Smooth muscle cell (in vitro differentiated cells): Measurements from ENCODE around the gene NUP37. TPM values are rescaled to one million over a fixed set of nuclear protein-coding genes. Genes with fewer than 3 reads are reported as not detected.

Source experiments
- DNase-seq: peaks from one replicate; lab custom pipeline; 2025; ENCODE audit not compliant: unreplicated experiment; lab: John Stamatoyannopoulos, UW
- H2AFZ ChIP-seq: fragments of 200-600 bp; sonication (generic); 2 replicates; pipeline ENCODE4 v1.6.0; 2016; ENCODE audit warnings: antibody characterized with exemption, low read depth, mild to moderate bottlenecking
- H3F3A ChIP-seq: fragments of 200-600 bp; sonication (generic); 2 replicates; pipeline ENCODE4 v1.6.0; 2017; ENCODE audit warnings: antibody characterized with exemption, low read depth
- H3K27ac ChIP-seq: fragments of 200-600 bp; sonication (generic); 2 replicates; pipeline ENCODE4 v1.5.1; 2016; ENCODE audit warnings: low read depth, mild to moderate bottlenecking
- H3K27me3 ChIP-seq: fragments of 200-600 bp; sonication (generic); 2 replicates; pipeline ENCODE4 v1.6.1; 2016; ENCODE audit warnings: low read depth, mild to moderate bottlenecking
- H3K36me3 ChIP-seq: fragments of 200-600 bp; sonication (generic); 2 replicates; pipeline ENCODE4 v1.5.1; 2016; ENCODE audit warnings: low read depth
- H3K4me1 ChIP-seq: fragments of 200-600 bp; sonication (generic); 2 replicates; pipeline ENCODE4 v1.5.1; 2016; ENCODE audit warnings: low read depth
- H3K4me2 ChIP-seq: fragments of 200-600 bp; sonication (generic); 2 replicates; pipeline ENCODE4 v1.6.0; 2016; ENCODE audit warnings: mild to moderate bottlenecking
- H3K4me3 ChIP-seq: fragments of 200-600 bp; sonication (generic); 2 replicates; pipeline ENCODE4 v1.5.1; 2016; ENCODE audit warnings: mild to moderate bottlenecking
- H3K79me2 ChIP-seq: fragments of 200-600 bp; sonication (generic); 2 replicates; pipeline ENCODE4 v1.6.0; 2016; ENCODE audit warnings: low read depth, mild to moderate bottlenecking
- H3K9ac ChIP-seq: fragments of 200-600 bp; sonication (generic); 2 replicates; pipeline ENCODE4 v1.6.0; 2016; ENCODE audit warnings: low read depth
- H3K9me3 ChIP-seq: fragments of 200-600 bp; sonication (generic); replicated peaks from 2 replicates; pipeline ENCODE4 v1.5.1; 2016; ENCODE audit warnings: low read depth
- H4K20me1 ChIP-seq: fragments of 200-600 bp; sonication (generic); 2 replicates; pipeline ENCODE4 v1.6.0; 2016; ENCODE audit warnings: low read depth
- WGBS: methylation state at CpG from one replicate; pipeline ENCODE4 v1.1.7; 2016; ENCODE audit warnings: low lambda C conversion rate; 5-methylcytosine and 5-hydroxymethylcytosine counted together
- polyA plus RNA-seq: library from polyadenylated mRNA; unstranded; fragments of >200 nt; fragmentation: Nextera tagmentation; extraction: Ambion mirVana; gene quantifications from 2 replicates; pipeline ENCODE4 v1.2.1, GENCODE V29; 2016
- total RNA-seq: library from RNA; depleted of rRNA; stranded (reverse); fragments of >200 nt; gene quantifications from 2 replicates; pipeline ENCODE4 v1.2.3, GENCODE V29; 2014
- TF ChIP-seq, protein P1 (sequence below): fragments of 200-600 bp; sonication (generic); IDR thresholded peaks from 2 replicates; pipeline ENCODE4 v1.5.1; 2017; ENCODE audit warnings: borderline replicate concordance, mild to moderate bottlenecking, antibody characterized with exemption; ENCODE audit not compliant: insufficient read depth, poor library complexity, severe bottlenecking

NUP37 gene
- total and polyA plus RNA-seq, 2 experiments from 2014 or later = 35.7 to 57.6 TPM

DNA sequence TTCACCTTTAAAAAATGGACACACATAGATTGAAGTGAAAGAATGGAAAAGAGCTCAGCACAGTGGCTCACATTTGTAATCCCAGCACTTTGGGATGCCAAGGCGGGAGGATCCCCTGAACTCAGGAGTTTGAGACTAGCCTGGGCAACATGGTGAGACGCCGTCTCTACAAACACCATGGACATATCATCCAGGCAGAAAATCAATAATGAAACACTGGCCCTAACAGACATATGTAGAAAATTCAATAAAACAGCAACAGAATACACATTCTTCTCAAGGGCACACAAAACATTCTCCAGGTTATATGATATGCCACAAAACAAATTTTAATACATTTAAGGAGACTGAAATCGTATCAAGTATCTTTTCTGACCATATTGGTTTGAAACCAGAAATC is 65.6 kb downstream of the NUP37 start:
- Histone ChIP-seq H3K4me3 (no peak overlapping the region), H3K27me3 (no peaks in the 10 kb centered on the region), H2AFZ (no peak overlapping the region), H3K9me3 (no peaks in the 10 kb centered on the region), H3K4me1 (no peaks in the 10 kb centered on the region), H4K20me1 (peaks cover 4% of the 10 kb centered on the region), H3K79me2 (peaks cover 3% of the 10 kb centered on the region), H3K36me3 (peaks cover 15% of the 10 kb centered on the region), H3K27ac (no peak overlapping the region), H3K4me2 (no peak overlapping the region), H3K9ac (no peak overlapping the region), H3F3A (no peaks in the 10 kb centered on the region)
- DNase-seq = no peak
- TF ChIP-seq, protein P1, sequence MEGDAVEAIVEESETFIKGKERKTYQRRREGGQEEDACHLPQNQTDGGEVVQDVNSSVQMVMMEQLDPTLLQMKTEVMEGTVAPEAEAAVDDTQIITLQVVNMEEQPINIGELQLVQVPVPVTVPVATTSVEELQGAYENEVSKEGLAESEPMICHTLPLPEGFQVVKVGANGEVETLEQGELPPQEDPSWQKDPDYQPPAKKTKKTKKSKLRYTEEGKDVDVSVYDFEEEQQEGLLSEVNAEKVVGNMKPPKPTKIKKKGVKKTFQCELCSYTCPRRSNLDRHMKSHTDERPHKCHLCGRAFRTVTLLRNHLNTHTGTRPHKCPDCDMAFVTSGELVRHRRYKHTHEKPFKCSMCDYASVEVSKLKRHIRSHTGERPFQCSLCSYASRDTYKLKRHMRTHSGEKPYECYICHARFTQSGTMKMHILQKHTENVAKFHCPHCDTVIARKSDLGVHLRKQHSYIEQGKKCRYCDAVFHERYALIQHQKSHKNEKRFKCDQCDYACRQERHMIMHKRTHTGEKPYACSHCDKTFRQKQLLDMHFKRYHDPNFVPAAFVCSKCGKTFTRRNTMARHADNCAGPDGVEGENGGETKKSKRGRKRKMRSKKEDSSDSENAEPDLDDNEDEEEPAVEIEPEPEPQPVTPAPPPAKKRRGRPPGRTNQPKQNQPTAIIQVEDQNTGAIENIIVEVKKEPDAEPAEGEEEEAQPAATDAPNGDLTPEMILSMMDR = no peak
- WGBS = 98% methylated on average over 4 of the region's 4 CpGs

DNA sequence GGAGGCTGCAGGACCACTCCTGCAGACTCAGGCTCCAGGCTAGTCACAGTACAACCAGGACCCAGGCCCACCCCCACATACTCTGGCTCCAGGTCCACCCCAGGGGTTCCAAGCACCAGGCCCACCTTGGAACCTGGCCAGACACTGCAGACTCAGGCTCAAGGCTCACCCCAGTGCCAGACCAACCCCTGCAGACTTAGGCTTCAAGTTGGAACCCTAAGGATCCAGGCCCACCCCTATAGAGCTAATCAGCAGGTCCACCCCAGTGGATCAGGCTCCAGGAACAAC is 66.9 kb downstream of the NUP37 start:
- Histone ChIP-seq H3K9ac (no peak overlapping the region), H3K4me2 (no peak overlapping the region), H4K20me1 (peaks cover 4% of the 10 kb centered on the region), H3K4me3 (no peak overlapping the region), H3K9me3 (no peaks in the 10 kb centered on the region), H2AFZ (no peak overlapping the region), H3K27me3 (no peaks in the 10 kb centered on the region), H3K4me1 (no peaks in the 10 kb centered on the region), H3K27ac (no peak overlapping the region), H3K79me2 (no peaks in the 10 kb centered on the region), H3K36me3 (peaks cover 15% of the 10 kb centered on the region), H3F3A (no peaks in the 10 kb centered on the region)
- no peak for DNase-seq
- TF ChIP-seq, protein P1 = no peak

DNA sequence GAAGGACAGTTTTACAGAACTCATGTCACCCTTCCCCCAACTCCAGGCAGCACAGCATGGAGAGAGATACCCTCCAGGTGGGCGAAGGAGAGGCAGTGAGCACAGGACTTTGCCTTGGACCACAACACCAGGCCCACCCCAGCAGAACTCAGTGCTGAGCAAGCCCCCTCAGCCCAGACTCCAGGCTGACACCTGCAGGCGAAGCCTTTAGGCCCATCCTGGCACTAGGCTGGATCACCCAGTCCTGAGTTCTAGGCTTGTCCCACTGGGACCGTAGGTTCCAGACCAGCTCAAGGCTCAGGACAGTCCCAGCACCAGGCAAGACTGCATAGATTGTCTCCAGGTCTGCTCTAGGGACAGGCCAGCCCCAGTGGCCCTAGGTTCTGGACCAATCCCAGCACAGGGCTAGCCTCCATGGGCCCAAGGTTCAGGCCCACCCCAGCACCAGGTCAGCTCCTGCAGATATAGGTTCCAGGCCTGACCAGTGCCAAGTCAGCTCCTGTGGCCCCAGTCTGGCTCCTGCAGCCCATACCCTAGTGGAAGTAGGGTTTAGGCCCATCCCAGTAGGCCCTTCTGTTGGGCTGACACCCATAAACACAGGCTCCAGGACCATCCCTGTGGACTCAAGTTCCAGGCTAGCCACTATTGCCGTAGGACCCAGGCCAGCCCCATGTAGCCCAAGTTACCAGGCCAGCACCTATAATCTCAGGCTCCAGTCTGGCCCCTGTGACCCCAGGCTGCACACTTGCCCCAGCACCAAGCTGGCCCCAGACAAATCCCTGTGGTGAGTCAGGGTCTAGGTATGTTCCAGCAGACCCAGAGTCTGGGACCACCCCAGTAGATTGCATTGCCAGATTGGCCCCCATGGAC is 67.5 kb downstream of the NUP37 start:
- Histone ChIP-seq H2AFZ (no peak overlapping the region), H3K27ac (no peak overlapping the region), H4K20me1 (peaks cover 4% of the 10 kb centered on the region), H3K36me3 (peaks cover 15% of the 10 kb centered on the region), H3K27me3 (no peaks in the 10 kb centered on the region), H3K4me3 (no peak overlapping the region), H3K79me2 (no peaks in the 10 kb centered on the region), H3K9me3 (no peaks in the 10 kb centered on the region), H3F3A (no peaks in the 10 kb centered on the region), H3K9ac (no peak overlapping the region), H3K4me1 (no peaks in the 10 kb centered on the region), H3K4me2 (no peak overlapping the region)
- TF ChIP-seq, protein P1 = no peak
- DNase-seq = no peak
- 91% methylated on average over 4 of the region's 4 CpGs for WGBS

DNA sequence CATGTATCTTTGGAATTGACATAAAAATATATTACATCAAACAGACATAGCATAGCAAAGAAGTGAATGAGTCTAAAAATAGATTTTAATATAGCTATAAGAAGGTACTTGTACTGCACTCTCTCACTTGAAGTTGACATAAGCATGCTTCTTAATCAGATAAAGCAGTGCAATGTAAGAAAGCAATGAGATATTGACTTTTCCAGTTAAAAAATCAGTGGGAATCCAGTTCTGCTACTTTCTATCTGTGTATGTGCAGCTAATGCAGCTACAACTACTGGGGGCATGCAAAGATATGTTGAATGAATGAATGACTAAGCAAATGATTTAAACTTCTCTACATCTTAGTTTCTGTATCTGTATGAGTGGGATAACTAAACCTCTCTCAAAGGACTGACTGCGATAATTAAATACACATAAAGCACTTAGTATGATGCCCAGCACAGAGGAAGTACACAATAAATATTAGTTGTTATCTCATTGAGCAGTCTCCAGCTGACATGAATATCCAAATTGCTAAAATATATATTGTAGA is 68.4 kb downstream of the NUP37 start:
- no peaks in the 10 kb centered on the region for H3K9me3 ChIP-seq
- no peaks in the 10 kb centered on the region for H3K27me3 ChIP-seq
- no peaks in the 10 kb centered on the region for H3F3A ChIP-seq
- no peak overlapping the region for H3K4me2 ChIP-seq
- 97% methylated on average over 1 of the region's 1 CpG for WGBS
- H3K36me3 ChIP-seq = peaks cover 10% of the 10 kb centered on the region
- TF ChIP-seq, protein P1 = no peak
- no peaks in the 10 kb centered on the region for H3K79me2 ChIP-seq
- DNase-seq = no peak
- H3K4me1 ChIP-seq = no peaks in the 10 kb centered on the region
- H3K4me3 ChIP-seq = no peak overlapping the region
- H3K27ac ChIP-seq = no peak overlapping the region
- peaks cover 4% of the 10 kb centered on the region for H4K20me1 ChIP-seq
- H2AFZ ChIP-seq = no peak overlapping the region
- no peak overlapping the region for H3K9ac ChIP-seq
